Islet precursor cell (in vitro differentiated cells): ENCODE data around the gene SEPTIN10.
"Not testable (repeated sequence)": the region's sequence is repeated elsewhere in the genome, so short reads cannot be mapped to it uniquely, and the experiment has no call there.

ENCODE experiments used
- DNase-seq: peaks from one replicate; pipeline ENCODE4 v3.0.0-alpha.2; 2018

Gene SEPTIN10

DNA sequence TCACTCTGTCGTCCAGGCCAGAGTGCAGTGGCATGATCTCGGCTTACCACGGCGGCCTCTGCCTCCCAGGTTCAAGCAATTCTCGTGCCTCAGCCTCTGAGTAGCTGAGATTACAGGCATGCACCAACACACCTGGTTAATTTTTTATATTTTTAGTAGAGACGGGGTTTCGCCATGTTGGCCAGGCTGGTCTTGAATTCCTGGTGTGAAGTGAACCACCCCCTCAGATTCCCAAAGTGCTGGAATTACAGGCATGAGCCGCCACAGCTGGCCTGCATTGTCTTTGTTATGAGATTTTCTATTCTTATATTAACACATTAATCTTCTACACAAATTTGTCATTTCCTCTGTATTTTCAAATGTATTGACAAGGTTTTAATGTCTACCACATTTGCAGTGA lies 75.2 kb downstream of the SEPTIN10 start:
- DNase-seq: no peak

DNA sequence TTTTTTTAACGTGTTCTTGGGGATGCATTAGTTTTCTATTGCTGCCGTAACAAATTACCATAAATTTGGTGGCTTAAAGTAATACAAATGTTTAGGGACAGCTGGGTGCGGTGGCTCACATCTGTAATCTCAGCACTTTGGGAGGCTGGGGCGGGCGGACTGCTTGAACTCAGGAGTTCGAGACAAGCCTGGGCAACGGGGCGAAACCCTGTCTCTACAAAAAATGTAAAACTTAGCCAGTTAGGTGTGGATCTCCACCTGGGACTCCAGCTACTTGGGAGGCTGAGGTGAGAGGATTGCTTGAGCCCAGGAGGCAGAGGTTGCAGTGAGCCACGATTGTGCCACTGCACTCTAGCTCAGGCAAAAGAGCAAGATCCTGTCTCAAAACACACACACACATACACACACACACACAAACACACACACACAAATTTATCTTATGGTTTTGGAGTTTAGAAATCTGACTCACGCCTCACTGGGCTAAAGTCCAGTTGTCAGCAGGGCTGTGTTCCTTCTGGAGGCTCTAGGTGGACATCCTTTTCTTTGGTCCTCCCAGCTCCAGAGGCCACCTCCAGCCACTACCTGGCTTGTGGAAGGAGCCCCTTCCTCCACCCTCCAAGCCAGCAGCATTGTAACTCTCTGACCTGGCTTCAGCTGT lies 76.1 kb downstream of the SEPTIN10 start:
- DNase-seq: no peak

DNA sequence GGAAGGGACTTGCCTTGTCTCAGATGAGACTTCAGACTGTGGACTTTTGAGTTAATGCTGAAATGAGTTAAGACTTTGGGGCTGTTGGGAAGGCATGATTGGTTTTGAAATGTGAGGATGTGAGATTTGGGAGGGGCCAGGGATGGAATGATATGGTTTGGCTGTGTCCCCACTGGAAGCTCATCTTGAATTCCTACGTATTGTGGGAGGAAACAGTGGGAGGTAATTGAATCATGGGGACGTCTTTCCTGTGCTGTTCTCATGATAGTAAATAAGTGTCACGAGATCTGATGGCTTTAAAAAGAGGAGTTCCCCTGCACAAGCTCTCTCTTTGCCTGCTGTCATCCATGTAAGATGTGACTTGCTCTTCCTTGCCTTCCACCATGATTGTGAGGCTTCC lies 77.2 kb downstream of the SEPTIN10 start:
- DNase-seq: not testable (repeated sequence)

DNA sequence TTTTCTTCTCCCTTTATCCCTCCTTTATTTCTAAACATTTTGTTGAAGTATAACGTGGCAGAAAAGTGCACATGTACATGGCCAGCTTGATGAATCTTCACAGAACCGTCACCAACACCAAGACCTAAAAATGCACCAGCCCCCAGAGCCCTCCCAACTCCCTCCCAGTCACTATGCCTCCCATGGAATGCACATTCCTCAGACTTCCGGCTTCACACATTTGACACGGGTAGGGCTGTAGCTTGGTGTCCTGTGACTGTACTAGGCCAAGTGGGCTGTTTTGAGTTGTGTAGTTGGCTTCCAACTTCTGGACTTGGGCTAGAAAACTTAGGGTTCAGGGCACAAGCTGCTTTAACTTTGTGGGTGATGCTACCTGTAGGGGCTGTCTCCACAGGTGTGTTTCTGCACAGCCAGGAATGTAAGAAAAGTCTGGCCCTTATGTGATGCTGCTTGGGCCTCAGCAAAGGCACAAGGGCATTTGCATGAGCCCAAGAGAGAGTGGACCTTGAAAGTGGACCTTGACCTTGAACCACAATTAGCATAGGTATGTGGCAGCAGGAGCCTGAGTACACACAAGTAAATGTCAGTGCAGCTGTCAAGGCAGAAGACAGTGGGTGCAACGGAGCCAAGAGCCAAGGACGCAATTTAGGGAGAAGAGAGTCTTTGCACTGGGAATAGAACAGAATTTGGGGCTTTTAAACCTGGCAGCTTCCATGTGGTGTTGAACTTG lies 78.4 kb downstream of the SEPTIN10 start:
- no peak for DNase-seq

DNA sequence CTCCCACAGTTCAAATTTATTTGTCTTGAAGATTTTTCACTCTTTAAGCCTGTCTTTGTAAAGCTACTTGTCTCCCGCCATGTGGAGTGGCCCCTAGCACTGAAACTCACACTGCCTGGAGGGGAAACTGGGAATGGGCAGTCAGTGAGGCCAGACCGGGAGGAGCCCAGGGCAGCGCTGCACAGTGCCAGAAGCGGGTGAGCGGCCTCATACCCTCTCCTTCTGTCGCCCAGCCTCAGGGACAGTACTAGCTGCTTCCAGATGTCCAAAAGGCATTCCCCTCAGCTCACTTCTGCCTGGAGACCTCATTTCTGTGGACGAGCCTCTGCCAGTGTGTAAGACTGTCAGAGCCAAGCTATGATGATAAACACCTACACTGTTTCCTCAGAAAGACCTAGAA lies 79.9 kb downstream of the SEPTIN10 start:
- no peak for DNase-seq

DNA sequence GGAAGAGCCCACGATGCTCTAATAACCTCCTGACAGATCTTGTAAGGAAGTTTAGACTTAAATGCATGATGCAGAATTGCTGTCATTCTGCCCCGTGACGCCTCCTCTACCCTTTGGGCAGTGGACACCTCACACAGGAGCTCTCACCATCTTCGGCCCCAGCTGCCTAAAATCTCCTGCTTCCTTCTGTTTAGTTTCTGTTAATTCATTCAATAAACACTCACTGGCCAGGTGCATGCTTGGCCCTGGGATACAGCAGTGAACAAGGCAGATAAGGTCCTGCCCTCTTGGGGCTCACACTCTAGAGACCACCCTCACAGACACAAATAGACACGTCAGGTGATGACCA lies 81.1 kb downstream of the SEPTIN10 start:
- no peak for DNase-seq

DNA sequence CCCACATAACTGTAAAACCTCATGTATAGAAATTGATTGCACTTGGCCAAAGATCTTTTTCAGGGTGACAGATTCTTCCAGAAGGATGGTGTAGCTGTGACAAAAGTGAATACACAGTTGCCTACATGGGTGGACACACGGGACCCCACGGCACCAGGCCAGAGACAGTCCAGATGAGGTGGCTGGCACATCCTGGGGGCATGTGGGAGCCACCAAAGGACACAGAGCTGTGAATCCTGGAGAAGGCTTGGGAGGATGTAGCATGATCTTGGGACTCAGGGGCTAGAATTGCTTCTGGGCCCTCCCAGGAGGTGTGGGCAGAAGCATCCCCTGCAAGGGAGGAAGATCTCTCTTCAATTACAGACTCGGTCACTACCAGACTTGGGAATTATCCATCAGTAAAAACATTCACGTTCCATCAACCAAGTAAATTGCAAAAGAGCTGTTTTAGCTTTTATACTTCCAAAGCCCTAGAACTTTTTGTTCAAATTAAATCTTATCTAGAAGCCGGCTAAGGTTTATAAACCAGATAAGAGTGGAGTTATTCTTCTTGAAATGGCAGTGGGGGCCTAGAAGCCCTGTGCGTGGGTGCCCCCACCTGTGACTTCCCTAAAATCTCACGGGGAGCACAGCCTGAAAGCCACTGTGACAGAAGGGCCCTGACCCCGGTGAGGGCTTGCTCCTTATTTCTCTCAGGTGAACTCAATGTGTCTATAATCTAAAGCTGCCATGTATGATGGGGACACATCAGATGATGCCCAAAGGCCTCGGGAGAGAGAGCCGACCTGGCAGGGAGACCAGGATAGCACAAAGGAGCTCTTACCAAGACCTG lies 81.7 kb downstream of the SEPTIN10 start:
- DNase-seq: no peak

DNA sequence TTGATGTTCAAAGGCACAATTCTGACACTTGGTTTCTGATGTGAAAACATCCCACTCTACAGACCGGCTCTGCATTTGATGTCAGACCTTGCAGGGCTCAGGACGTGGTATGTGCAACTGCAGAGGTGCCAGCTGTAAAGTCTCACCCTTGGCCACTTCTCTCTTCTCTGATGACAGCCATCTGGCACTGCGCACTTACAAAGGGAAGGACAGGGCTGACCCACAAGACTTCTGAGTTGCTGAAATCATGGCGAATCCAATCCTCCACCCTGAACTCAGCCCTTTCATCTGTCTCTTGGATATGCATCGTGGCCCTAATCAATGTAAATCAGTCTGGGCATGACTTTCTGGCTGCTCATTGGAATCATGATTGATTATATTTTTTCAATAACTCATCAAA lies 82.5 kb downstream of the SEPTIN10 start:
- DNase-seq: no peak

DNA sequence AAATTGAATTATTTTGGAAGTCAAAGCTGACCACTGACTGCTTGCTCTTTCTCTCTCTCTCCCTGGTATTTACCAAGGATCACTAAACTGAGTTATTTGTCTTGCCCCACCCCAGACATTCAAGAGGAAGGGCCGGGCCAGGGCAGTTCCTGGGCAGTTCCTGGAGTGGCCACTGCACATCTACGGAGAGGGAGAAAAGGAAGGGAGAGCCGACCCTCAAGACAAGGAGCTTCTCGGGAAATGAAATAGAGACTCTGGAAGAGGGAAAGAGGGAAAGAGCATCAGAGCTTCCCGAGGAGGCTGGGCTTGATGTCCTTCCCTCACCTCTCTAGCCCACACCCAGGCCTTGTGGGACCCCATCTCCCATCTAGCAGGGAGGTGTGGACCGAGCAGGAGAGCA lies 83.1 kb downstream of the SEPTIN10 start:
- peak; percentile 56 for DNase-seq

DNA sequence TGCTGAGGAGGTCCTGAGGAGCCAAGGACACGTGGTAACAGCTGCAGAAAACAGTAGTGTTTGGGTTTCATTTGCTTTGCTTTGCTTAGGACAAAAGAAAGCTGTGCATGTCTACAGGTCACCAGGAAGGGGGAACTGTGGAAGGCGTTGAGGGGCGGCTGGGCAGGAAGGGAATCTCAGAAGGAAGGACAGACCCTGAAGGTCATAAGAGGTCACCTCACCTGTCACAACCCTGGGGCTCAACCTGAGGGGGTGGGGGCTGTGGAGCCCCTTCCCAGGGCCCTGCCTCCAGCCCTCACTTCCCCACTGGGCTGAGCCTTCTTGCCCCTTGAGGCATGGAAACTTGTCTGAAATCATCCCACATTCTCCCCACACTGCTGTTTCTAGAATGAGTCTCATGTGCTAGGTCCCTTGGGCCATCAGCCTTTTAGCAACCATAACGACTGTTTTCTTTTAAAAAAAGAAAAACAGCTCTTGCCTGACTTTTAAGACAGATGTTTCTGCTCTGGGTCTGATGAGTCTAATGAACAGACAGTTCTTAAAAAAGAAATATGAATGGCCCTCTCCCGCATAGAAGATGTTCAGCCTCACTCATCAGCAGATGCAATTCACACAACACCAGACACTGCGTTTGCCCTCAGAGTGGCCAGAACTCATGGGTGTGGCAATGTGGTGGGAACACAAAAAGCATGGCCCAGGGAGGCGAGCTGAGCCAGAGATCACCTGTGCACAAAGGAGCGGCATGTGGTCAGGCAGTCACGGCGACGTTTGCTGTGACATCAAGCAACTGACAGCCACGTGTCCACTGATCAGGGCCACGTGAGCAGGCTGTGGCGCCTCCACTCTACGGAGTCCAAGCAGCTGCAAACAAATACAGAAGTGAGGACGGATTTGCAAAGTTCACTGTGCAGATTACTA lies 84.0 kb downstream of the SEPTIN10 start:
- DNase-seq: peak; percentile 53

DNA sequence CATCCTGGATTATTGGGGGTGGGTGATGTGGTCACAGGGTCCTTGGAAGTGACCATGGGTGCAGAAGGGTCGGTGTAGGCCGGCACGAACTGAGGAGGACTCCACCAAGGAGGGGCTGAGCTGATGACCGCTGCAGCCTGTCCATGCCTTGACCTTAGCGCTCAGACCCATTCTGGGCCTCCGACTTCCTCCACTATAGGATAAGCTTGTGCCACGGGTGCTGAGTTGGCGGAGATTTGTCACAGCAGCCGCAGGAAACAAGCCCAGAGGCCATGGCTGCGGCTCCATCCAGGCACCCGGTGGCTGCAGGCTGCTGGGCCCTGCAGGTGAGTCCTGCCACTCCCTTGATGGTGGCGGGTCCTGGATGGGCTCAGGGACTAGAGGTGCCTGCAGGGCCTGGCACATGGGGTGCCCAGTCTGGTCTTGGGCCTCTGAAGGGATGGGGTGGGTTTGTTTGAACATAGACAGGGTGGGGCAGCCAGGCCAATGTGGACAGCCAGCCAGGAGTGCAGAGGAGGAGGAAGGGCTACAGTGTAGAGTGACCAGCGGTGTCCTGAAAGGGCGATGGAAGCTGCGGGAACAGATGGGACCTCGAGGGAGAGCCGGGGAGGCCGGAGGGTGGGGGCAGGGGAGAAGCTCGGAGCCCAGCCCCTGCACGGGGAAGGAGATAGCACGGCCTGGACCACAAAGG lies 84.8 kb downstream of the SEPTIN10 start:
- no peak for DNase-seq

DNA sequence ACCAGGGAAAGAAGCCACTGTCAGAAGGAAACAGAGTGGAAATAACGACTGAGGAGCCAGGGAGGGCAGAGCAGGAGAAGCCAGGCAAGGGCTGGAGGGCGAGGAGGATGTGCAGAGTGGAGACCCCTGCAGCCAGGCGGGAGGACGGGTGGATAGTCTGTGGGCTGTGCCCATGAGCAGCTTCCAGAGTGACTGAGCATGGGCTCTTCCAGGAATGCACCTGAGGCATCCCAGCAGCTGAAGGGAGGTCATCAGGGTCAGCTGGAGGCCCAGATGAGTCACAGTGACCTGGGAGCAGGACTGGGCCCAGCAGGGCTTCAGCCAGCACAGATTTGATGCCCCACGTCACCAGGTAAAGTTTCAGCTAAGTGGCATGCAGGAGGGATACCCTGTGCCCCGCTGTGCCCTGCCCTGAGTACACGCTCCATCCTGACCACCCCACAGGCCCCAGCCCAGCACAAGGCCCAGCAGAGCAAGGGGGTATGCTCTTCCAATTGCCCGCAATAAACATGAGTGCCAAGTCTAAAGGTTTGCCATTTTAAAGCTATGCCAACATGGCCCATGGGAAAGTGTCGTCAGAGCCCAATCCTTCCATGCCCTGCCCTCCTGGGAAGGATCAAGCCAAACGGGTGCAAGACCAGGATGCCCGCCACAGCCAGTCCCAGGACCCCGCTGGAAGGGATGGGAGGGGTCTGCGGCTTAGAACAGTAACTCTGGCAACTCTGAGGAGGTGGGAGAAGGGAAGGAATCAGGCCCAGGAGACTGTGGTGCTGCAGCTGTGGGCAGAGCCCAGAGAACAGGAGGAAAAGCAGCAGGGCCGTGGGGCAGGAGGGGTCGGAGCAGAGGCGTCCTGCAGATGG lies 85.7 kb downstream of the SEPTIN10 start:
- peak; percentile 92 for DNase-seq

DNA sequence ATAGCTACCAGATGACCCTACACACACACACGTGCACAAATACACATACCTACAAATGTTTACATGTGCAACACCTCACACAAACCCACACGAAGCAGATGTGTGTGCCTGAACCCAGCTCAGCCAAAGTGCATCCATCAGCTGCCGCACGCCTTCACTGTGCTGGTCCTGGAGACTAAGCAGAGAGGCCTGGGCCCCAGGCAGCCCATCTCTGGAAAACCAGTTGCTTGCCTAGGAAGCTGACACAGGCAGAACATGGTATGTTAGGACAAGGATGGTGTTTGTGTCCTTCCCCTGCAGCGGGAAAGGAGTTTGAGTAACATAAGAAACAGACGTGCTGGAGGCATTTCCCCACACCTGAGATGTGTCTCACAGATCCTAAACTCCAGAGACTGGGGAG lies 86.7 kb downstream of the SEPTIN10 start:
- DNase-seq: peak; percentile 61

DNA sequence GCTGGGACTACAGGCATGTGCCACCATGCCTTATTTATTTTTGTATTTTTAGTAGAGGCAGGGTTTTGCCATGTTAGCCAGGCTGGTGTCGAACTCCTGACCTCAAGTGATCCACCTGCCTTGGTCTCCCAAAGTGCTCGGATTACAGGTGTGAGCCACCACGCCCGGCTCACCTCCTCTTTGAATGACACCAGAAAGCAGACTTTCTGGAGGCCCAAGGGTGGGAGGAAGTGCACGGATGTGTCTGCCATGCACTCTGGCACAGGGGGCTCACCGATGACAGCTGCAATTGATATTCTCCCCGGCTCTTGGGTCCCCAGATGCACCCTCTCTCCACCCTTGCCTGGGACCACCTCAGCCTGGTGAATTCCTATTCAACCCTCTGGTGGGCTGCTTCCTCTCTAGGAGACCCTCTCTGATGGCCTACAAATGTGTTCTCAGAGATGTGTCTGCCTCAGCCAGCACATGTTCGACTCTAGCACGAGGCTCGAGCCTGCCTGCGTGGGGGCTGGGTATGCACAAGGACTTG lies 87.3 kb downstream of the SEPTIN10 start:
- DNase-seq: no peak

DNA sequence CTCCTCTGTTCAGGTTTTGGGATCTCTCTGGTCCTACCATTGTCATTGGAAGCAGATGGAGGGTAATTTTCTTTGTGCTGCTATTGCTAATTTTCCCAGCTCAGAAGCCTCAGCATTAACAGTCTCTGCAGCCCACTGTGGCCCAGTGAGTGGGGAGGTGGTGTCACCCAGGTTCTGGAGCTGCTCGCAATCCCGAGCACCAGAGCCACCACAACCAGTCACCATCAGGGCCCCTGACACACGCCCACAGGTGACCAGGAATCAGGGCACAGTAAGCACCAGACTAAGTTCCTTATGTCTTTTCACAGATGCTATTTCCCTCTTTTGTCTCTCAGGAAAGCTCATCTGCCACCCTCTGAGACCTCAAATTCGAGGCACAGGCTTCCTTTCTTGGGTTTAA lies 87.9 kb downstream of the SEPTIN10 start:
- DNase-seq: no peak

DNA sequence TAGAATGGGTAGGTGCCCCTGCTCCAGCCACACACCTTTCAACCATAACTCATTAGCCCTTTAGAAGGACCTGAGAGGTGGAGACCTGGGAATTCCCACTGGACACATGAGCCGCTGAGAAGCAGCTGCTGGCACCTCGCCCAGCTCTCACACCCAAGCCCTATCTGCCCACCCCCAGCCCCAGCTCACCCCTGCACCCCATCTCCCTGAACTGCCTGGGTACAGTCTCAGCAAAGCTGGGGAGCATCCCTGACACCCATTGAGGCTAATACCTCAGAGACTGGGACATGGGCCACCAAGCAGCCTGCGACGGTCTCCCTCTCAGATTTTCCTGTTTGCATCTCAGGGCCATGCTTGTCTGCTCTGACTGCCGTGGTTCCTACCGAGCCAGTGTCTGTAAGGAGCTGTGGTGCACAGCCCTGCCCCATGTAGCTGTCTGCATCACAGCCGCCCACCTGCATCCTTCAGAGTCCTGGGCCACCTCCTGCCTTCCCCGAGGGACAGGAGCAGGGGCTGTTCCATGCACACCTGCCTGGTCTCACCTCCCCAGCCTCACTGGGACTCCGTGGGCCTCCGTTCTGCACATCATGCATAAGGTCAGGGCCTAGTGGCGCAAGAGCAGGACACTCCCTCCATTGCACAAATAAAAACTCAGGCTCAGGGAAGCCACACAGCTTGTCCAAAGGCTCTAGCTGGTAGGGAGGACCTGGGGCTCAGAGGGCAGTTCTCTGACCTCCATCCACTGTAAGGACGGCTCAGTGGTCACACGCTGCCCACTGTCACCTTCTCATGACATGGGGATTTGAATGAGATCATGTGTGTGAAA lies 90.0 kb downstream of the SEPTIN10 start:
- DNase-seq: no peak

DNA sequence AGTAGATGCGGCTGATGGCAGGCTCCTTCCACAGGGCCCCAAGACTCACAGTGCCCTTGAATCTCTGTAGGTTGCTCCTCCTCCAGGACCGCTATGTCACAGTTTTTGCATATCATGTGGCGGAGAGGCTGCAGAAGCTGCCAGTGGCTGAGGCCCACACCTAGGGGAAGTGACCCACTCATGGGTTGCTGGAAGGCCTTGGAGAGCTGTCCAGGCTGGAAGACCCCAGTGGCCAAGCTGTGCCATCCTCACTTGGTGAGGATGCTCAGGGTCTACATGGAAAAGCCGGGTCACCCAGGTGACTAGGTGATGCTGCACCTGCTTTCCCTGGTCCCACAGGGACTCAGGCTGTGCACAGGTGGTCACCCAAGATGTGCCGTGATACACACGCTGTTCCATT lies 90.6 kb downstream of the SEPTIN10 start:
- no peak for DNase-seq

DNA sequence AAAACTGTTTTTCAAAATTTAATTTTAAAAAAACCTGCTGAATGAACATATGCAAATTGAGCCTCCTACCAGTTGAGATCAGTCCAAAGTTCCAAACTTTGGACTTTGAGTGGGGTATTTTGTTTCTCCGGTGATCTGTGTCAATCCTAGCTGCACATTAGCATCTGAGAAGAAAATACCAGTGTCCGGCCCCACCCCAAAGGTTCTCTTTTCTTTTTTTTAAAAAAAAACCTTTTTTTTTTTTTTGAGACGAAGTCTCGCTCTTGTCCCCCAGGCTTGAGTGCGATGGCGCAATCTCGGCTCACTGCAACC lies 91.7 kb downstream of the SEPTIN10 start:
- no peak for DNase-seq

DNA sequence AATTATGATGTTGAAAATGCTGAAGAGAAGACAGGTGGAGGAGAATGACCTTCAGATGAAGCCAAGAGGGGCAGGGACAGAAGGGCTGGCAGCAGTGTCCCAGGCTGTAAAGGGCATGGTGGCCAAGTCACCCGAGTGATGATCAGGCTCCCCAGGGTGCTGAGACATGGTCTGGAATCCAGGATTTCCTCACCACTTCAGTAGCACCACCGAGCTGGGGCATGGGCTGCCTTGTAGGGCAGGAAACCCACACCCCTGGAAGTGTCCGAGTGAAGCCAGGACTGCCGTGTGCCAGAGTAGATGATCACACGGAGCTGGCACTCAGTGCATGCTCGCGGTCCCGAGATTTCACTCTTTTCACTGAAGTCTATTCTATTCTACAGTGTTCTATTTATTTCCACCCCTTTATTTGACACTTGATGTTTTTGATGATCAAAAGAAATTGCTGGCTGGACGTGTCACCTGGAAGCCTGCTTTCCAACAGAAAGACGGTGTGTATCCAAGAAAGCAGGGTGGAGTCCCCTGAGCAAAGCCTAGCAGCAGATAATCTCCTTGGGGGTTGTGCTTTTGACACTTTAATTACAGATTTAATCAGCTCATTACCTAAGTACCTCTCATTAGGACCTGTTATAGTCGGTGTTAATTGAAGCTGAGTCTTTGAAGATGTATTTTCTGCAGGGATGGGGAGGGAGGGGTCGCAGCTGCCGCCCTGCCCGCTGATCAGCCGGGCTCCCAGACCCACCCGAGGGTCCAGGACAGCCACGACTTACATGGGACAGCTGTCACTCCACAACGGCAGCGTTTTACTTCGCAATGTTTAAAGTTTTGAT lies 92.3 kb downstream of the SEPTIN10 start:
- DNase-seq: no peak
